ENCODE data around the gene SELENOP. TPM values are rescaled to one million over a fixed set of nuclear protein-coding genes. Genes with fewer than 3 reads are reported as not detected.

The SELENOP gene
- total RNA-seq, 1 donor from 2014 or later = 213 TPM

DNA sequence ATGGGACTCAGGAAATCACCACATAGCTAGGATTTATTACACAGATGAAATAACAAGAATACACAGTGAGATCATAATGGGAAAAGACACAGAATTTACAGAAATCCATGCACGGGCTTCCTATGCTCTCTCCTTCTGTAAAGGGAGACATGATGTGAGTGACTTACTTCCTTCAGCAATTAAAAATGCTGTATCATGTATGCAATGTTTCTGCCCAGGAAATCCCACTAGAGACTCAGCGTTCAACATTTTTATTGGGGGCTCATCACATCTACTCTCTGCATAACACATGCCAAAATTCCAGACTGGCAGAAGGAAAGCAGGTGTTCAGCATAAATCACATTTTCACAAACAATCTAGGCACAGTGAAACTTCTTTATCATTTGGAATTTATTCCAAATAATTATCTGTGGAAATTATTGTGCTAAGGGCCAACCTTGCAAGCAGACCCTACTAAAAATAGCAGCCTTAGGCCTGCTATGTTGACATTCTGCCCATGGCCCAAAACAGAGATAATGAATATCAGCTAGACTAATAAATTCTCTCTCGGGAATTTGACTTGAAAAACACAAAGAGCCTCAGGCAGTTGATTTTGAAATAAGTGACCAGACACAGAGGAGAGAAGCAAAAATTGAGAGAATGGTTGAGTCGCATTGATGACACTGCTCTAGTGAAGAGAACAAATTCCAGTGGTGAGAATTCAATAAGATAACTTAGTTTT lies 31.4 kb upstream of the SELENOP start:
- intact Hi-C loops (cut with micrococcal nuclease) = no loop called here
- no peaks in the 10 kb centered on the region for H3K36me3 ChIP-seq
- H3K4me1 ChIP-seq = peaks cover 42% of the 10 kb centered on the region
- no peaks in the 10 kb centered on the region for H3K9me3 ChIP-seq (replicated peaks)
- H3K27me3 ChIP-seq (ENCODE audit: low read depth) = no peaks in the 10 kb centered on the region
- no peak for DNase-seq
- no peak overlapping the region for H3K4me3 ChIP-seq
- TF ChIP-seq, protein P1, sequence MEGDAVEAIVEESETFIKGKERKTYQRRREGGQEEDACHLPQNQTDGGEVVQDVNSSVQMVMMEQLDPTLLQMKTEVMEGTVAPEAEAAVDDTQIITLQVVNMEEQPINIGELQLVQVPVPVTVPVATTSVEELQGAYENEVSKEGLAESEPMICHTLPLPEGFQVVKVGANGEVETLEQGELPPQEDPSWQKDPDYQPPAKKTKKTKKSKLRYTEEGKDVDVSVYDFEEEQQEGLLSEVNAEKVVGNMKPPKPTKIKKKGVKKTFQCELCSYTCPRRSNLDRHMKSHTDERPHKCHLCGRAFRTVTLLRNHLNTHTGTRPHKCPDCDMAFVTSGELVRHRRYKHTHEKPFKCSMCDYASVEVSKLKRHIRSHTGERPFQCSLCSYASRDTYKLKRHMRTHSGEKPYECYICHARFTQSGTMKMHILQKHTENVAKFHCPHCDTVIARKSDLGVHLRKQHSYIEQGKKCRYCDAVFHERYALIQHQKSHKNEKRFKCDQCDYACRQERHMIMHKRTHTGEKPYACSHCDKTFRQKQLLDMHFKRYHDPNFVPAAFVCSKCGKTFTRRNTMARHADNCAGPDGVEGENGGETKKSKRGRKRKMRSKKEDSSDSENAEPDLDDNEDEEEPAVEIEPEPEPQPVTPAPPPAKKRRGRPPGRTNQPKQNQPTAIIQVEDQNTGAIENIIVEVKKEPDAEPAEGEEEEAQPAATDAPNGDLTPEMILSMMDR (IDR thresholded peaks at IDR 0.05; ENCODE audit: borderline replicate concordance) = no peak
- H3K27ac ChIP-seq (replicated peaks) = peak overlapping the region; percentile 65

- Histone ChIP-seq H3K36me3 (no peaks in the 10 kb centered on the region), H3K4me3 (no peak overlapping the region), H3K27ac (replicated peaks) (peak overlapping the region; percentile 60), H3K9me3 (replicated peaks) (no peaks in the 10 kb centered on the region), H3K27me3 (ENCODE audit: low read depth) (no peaks in the 10 kb centered on the region), H3K4me1 (peaks cover 42% of the 10 kb centered on the region)
- TF ChIP-seq, protein P1 (IDR thresholded peaks at IDR 0.05; ENCODE audit: borderline replicate concordance) = no peak
- DNase-seq = no peak
- intact Hi-C loops (cut with micrococcal nuclease) = no loop called here
Observed at GRCh38 chr5:42840842-42841567, 29.3 kb upstream of the SELENOP start.

DNA sequence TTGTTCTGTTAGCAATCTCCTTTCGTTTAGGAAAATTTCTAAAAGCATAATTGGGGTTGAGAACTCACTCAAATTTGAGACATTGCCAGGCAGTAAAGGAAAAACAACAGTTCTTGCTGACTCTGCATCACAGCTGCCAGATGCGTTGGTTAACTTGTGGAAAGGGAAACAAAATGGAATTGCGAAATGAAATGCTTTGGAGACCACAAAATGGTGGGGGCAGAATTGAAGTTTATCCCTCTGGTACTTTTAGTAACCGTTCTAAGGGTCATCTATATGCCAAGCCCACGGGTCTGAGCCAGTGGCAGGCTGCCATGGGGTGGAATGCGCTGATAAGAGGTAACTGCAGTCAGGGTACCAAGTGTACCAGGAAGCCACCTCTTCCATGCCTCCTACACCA lies 28.6 kb upstream of the SELENOP start:
- Histone ChIP-seq H3K27ac (replicated peaks) (peak overlapping the region; percentile 60), H3K9me3 (replicated peaks) (peaks cover under 1% of the 10 kb centered on the region), H3K27me3 (ENCODE audit: low read depth) (no peaks in the 10 kb centered on the region), H3K4me1 (peaks cover 42% of the 10 kb centered on the region), H3K4me3 (peak overlapping the region; percentile 10), H3K36me3 (no peaks in the 10 kb centered on the region)
- intact Hi-C loops (cut with micrococcal nuclease) = no loop called here
- TF ChIP-seq, protein P1 (IDR thresholded peaks at IDR 0.05; ENCODE audit: borderline replicate concordance) = no peak
- DNase-seq = peak; percentile 72

GRCh38 chr5:42839196-42839595 lies 27.5 kb upstream of the SELENOP start:
- H3K36me3 ChIP-seq = no peaks in the 10 kb centered on the region
- TF ChIP-seq, protein P1 (IDR thresholded peaks at IDR 0.05; ENCODE audit: borderline replicate concordance) = no peak
- no peaks in the 10 kb centered on the region for H3K27me3 ChIP-seq (ENCODE audit: low read depth)
- no peak overlapping the region for H3K4me3 ChIP-seq
- peaks cover 42% of the 10 kb centered on the region for H3K4me1 ChIP-seq
- no peak for DNase-seq
- peak overlapping the region; percentile 60 for H3K27ac ChIP-seq (replicated peaks)
- intact Hi-C loops (cut with micrococcal nuclease) = no loop called here
- H3K9me3 ChIP-seq (replicated peaks) = peaks cover 7% of the 10 kb centered on the region

- peaks cover 27% of the 10 kb centered on the region for H3K4me1 ChIP-seq
- no peak overlapping the region for H3K27ac ChIP-seq (replicated peaks)
- H3K9me3 ChIP-seq (replicated peaks) = peaks cover 7% of the 10 kb centered on the region
- H3K36me3 ChIP-seq = no peaks in the 10 kb centered on the region
- TF ChIP-seq, protein P1 (IDR thresholded peaks at IDR 0.05; ENCODE audit: borderline replicate concordance) = no peak
- H3K27me3 ChIP-seq (ENCODE audit: low read depth) = no peaks in the 10 kb centered on the region
- intact Hi-C loops (cut with micrococcal nuclease) = no loop called here
- no peak for DNase-seq
- H3K4me3 ChIP-seq = no peak overlapping the region
Observed at GRCh38 chr5:42837601-42838000, 25.9 kb upstream of the SELENOP start.
